ENCODE measurements around the gene COQ9. TPM values are rescaled to one million over a fixed set of nuclear protein-coding genes. Genes with fewer than 3 reads are reported as not detected.

Gene COQ9
- total RNA-seq, 2 donors from 2014 or later, result 38.7 to 56.0 TPM

- no peaks in the 10 kb centered on the region for H3K27me3 ChIP-seq
- no peaks in the 10 kb centered on the region for H3K9me3 ChIP-seq
- no peak for DNase-seq
- H3K4me1 ChIP-seq, result peaks cover under 1% of the 10 kb centered on the region
- no peak overlapping the region for H3K4me3 ChIP-seq
- TF ChIP-seq POLR2A (IDR thresholded peaks at IDR 0.05), result no peak
- TF ChIP-seq, protein P1, sequence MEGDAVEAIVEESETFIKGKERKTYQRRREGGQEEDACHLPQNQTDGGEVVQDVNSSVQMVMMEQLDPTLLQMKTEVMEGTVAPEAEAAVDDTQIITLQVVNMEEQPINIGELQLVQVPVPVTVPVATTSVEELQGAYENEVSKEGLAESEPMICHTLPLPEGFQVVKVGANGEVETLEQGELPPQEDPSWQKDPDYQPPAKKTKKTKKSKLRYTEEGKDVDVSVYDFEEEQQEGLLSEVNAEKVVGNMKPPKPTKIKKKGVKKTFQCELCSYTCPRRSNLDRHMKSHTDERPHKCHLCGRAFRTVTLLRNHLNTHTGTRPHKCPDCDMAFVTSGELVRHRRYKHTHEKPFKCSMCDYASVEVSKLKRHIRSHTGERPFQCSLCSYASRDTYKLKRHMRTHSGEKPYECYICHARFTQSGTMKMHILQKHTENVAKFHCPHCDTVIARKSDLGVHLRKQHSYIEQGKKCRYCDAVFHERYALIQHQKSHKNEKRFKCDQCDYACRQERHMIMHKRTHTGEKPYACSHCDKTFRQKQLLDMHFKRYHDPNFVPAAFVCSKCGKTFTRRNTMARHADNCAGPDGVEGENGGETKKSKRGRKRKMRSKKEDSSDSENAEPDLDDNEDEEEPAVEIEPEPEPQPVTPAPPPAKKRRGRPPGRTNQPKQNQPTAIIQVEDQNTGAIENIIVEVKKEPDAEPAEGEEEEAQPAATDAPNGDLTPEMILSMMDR (IDR thresholded peaks at IDR 0.05), result no peak
- ATAC-seq, result no peak
- intact Hi-C loops (cut with DNase I), result no loop called here
- no peak overlapping the region for H3K27ac ChIP-seq
- 45 to 58% methylated on average over 6 to 12 of the region's 12 CpGs for WGBS, 2 donors
- H3K36me3 ChIP-seq (replicated peaks in 1 of 2; ENCODE audit: insufficient read depth in 1 of 2, low read depth in 2 of 2), result no peaks in the 10 kb centered on the region
Observed at GRCh38 chr16:57411362-57411976, 35.8 kb upstream of the COQ9 start.

DNA sequence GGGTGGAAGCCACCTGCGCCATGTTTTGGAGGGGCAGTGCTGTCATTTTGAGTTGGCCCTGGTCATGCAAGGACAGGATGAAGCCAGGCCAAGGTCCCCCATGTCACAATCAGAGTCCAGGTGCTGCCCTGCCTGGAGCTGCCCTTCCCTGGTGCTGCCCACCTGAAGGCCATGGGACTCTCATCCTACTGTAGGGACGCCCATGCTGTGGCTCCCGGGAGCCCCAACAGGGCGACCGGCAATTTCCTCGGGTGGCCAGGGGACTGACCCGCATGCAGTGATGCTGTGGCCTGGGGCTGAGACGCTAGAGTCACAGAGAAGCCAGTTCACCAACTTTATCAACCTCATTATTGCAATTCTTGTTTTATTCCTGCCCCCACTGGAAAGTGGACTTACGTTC is 34.7 kb upstream of the COQ9 start:
- DNase-seq, result no peak
- Histone ChIP-seq H3K27ac (no peak overlapping the region), H3K27me3 (no peaks in the 10 kb centered on the region), H3K4me3 (no peak overlapping the region), H3K9me3 (no peaks in the 10 kb centered on the region), H3K36me3 (replicated peaks in 1 of 2; ENCODE audit: insufficient read depth in 1 of 2, low read depth in 2 of 2) (no peaks in the 10 kb centered on the region), H3K4me1 (peaks cover 10% of the 10 kb centered on the region)
- TF ChIP-seq POLR2A (IDR thresholded peaks at IDR 0.05), result no peak
- ATAC-seq, result no peak
- 78 to 84% methylated on average over 9 of the region's 9 CpGs for WGBS, 2 donors
- intact Hi-C loops (cut with DNase I), result no loop called here

DNA sequence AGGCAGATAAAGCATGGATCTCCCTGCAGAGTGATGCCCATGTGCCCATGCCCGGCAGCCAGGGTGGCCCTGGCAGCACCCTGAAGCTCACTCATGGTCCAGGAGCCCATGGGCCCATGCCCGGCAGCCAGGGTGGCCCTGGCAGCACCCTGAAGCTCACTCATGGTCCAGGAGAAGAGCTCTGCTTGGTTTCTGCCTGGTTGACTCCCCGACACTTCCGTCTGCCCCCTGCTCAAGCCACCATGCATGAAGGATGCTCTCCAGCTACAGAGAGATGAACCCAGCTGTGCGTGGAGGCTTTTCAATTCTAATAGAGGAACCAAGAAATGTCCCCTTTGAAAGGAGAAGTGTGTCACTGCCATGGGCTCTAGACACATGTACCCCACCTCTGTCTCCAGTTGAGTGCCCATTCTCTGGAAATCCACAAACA is 34.0 kb upstream of the COQ9 start:
- H3K4me3 ChIP-seq, result no peak overlapping the region
- H3K9me3 ChIP-seq, result no peaks in the 10 kb centered on the region
- no peaks in the 10 kb centered on the region for H3K27me3 ChIP-seq
- H3K36me3 ChIP-seq (replicated peaks in 1 of 2; ENCODE audit: insufficient read depth in 1 of 2, low read depth in 2 of 2), result no peaks in the 10 kb centered on the region
- WGBS, 2 donors, result 70 to 100% methylated on average over 2 to 5 of the region's 5 CpGs
- no peak overlapping the region for H3K27ac ChIP-seq
- H3K4me1 ChIP-seq, result peaks cover 10% of the 10 kb centered on the region
- no peak for DNase-seq
- no peak for ATAC-seq
- intact Hi-C loops (cut with DNase I), result no loop called here
- TF ChIP-seq POLR2A (IDR thresholded peaks at IDR 0.05), result no peak
- TF ChIP-seq, protein P1 (IDR thresholded peaks at IDR 0.05), result no peak

DNA sequence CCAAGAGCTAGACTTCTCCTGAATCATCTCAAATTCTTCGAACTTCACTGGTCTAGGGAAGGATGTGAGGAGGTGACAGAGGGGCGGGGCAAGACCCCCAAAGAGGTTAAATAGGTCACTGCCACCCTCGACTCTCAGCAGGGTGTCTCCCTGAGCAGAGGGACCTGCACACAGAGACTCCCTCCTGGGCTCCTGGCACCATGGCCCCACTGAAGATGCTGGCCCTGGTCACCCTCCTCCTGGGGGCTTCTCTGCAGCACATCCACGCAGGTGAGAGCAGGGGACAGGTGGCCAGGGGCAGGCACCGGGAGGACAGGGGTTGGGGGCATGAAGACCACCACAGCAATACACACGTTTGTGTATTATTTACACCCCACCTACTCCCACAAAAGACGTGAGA is 33.5 kb upstream of the COQ9 start:
- Histone ChIP-seq H3K4me3 (no peak overlapping the region), H3K36me3 (replicated peaks in 1 of 2; ENCODE audit: insufficient read depth in 1 of 2, low read depth in 2 of 2) (no peaks in the 10 kb centered on the region), H3K9me3 (no peaks in the 10 kb centered on the region), H3K27me3 (no peaks in the 10 kb centered on the region), H3K27ac (no peak overlapping the region), H3K4me1 (peaks cover 12% of the 10 kb centered on the region)
- ATAC-seq (no peak), DNase-seq (no peak)
- TF ChIP-seq, protein P1 (IDR thresholded peaks at IDR 0.05), result no peak
- no peak for TF ChIP-seq POLR2A (IDR thresholded peaks at IDR 0.05)
- WGBS, 2 donors, result 52 to 66% methylated on average over 4 to 7 of the region's 7 CpGs
- intact Hi-C loops (cut with DNase I), result no loop called here

- no peak overlapping the region for H3K27ac ChIP-seq
- intact Hi-C loops (cut with DNase I), result loop anchor here (2.0 to 5.0 kb wide), 2 partner anchors 101 to 113 kb away; no protein-coding TSS in a partner anchor
- 71 to 81% methylated on average over 6 to 13 of the region's 16 CpGs for WGBS, 2 donors
- TF ChIP-seq, protein P1 (IDR thresholded peaks at IDR 0.05), result no peak
- no peak for TF ChIP-seq POLR2A (IDR thresholded peaks at IDR 0.05)
- H3K4me1 ChIP-seq, result peaks cover 18% of the 10 kb centered on the region
- no peak overlapping the region for H3K4me3 ChIP-seq
- ATAC-seq (no peak), DNase-seq (no peak)
- H3K27me3 ChIP-seq, result no peaks in the 10 kb centered on the region
- H3K36me3 ChIP-seq (replicated peaks in 1 of 2; ENCODE audit: insufficient read depth in 1 of 2, low read depth in 2 of 2), result no peaks in the 10 kb centered on the region
- no peaks in the 10 kb centered on the region for H3K9me3 ChIP-seq
Observed at GRCh38 chr16:57416084-57416483, 31.2 kb upstream of the COQ9 start.
